Astrocyte (in vitro differentiated cells and primary cell): ENCODE measurements around the gene NIFK.

Experiments used
- CTCF ChIP-seq: IDR thresholded peaks from 2 replicates; pipeline ENCODE4 v1.5.1; 2011; ENCODE audit warnings: low read depth, mild to moderate bottlenecking, inconsistent platforms, low read length, moderate library complexity; ENCODE audit not compliant: insufficient read depth
- EZH2 ChIP-seq: IDR thresholded peaks from 2 replicates; pipeline ENCODE4 v1.6.1; 2012; ENCODE audit warnings: mild to moderate bottlenecking, low read length, inconsistent platforms; ENCODE audit not compliant: insufficient read depth

- TF ChIP-seq EZH2 (no peak), CTCF (no peak)
These were observed 4.3 kb upstream of the NIFK start for GRCh38 chr2:121740973-121741372.
